Mesenchymal stem cell (in vitro differentiated cells and primary cell): Measurements from ENCODE around the gene CEP89.

Experiments used
- DNase-seq: peaks from one replicate; pipeline ENCODE4 v3.0.0-alpha.2; 2013
- H2AFZ ChIP-seq: one replicate; pipeline ENCODE4 v1.6.1; 2013; ENCODE audit warnings: low read depth, mild to moderate bottlenecking, control low read depth, inconsistent platforms, low read length, moderate library complexity
- H2AK5ac ChIP-seq: 2 replicates; pipeline ENCODE4 v1.6.1; 2013; ENCODE audit warnings: low read length, moderate library complexity, mild to moderate bottlenecking, inconsistent platforms; ENCODE audit not compliant: severe bottlenecking
- H2BK120ac ChIP-seq: one replicate; pipeline ENCODE4 v1.6.1; 2013; ENCODE audit warnings: low read depth, mild to moderate bottlenecking, inconsistent platforms, low read length, moderate library complexity
- H2BK12ac ChIP-seq, 2 experiments: one replicate each; pipeline ENCODE4 v1.6.1; 2013; ENCODE audit warnings: inconsistent platforms in 2 of 2, low read length in 2 of 2, mild to moderate bottlenecking in 2 of 2, moderate library complexity in 2 of 2, control low read depth in 1 of 2
- H2BK15ac ChIP-seq: one replicate; pipeline ENCODE4 v1.6.1; 2013; ENCODE audit warnings: mild to moderate bottlenecking, low read depth, inconsistent platforms; ENCODE audit not compliant: poor library complexity, severe bottlenecking
- H2BK5ac ChIP-seq: 2 replicates; pipeline ENCODE4 v1.6.1; 2013; ENCODE audit warnings: low read depth, mild to moderate bottlenecking, low read length, control low read depth, inconsistent platforms; ENCODE audit not compliant: poor library complexity, severe bottlenecking
- H3K14ac ChIP-seq, 2 experiments: one replicate each; pipeline ENCODE4 v1.6.1; 2013; ENCODE audit warnings: inconsistent platforms in 2 of 2, low read length in 2 of 2, control low read depth in 1 of 2, mild to moderate bottlenecking in 1 of 2, moderate library complexity in 1 of 2
- H3K18ac ChIP-seq, 2 experiments: one replicate each; pipeline ENCODE4 v1.6.1; 2013; ENCODE audit warnings: inconsistent platforms in 2 of 2, low read length in 2 of 2, control low read depth in 1 of 2, low read depth in 1 of 2, mild to moderate bottlenecking in 1 of 2
- H3K23ac ChIP-seq, 2 experiments: one replicate each; pipeline ENCODE4 v1.6.1; 2013; ENCODE audit warnings: inconsistent platforms in 2 of 2, low read length in 2 of 2, mild to moderate bottlenecking in 2 of 2, moderate library complexity in 2 of 2, control low read depth in 1 of 2
- H3K27ac ChIP-seq: 2 replicates; pipeline ENCODE4 v1.5.1; 2013; ENCODE audit warnings: mild to moderate bottlenecking, moderate library complexity, low read length, control low read depth, inconsistent platforms; ENCODE audit not compliant: poor library complexity, severe bottlenecking
- H3K27me3 ChIP-seq, 2 experiments: 2 replicates each; pipeline versions ENCODE4 v1.6.1 to v1.7.0; 2013; ENCODE audit warnings: low read length in 2 of 2, mild to moderate bottlenecking in 2 of 2, moderate library complexity in 2 of 2, control low read depth in 1 of 2, inconsistent platforms in 1 of 2; ENCODE audit not compliant: control insufficient read depth in 1 of 2, insufficient read depth in 1 of 2
- H3K36me3 ChIP-seq, 2 experiments: 2 replicates each; pipeline versions ENCODE4 v1.6.1 to v1.7.0; 2013; ENCODE audit warnings: low read length in 2 of 2, control low read depth in 1 of 2, inconsistent platforms in 1 of 2, low read depth in 1 of 2, mild to moderate bottlenecking in 1 of 2; ENCODE audit not compliant: insufficient read depth in 2 of 2, control insufficient read depth in 1 of 2
- H3K4ac ChIP-seq, 2 experiments: one replicate each; pipeline ENCODE4 v1.6.1; 2013; ENCODE audit warnings: inconsistent platforms in 2 of 2, low read length in 2 of 2, mild to moderate bottlenecking in 2 of 2, moderate library complexity in 2 of 2, control low read depth in 1 of 2, low read depth in 1 of 2
- H3K4me1 ChIP-seq: 2 replicates; pipeline ENCODE4 v1.6.1; 2013; ENCODE audit warnings: low read depth, low read length, control low read depth; ENCODE audit not compliant: control insufficient read depth, insufficient read depth
- H3K4me2 ChIP-seq: 2 replicates; pipeline ENCODE4 v1.6.1; 2013; ENCODE audit warnings: low read length, mild to moderate bottlenecking, inconsistent platforms; ENCODE audit not compliant: poor library complexity, severe bottlenecking
- H3K4me3 ChIP-seq, 2 experiments: 2 replicates each; pipeline versions ENCODE4 v1.5.1 to v1.7.0; 2013; ENCODE audit warnings: low read length in 2 of 2, mild to moderate bottlenecking in 2 of 2, control low read depth in 1 of 2, low read depth in 1 of 2; ENCODE audit not compliant: insufficient read depth in 1 of 2
- H3K79me1 ChIP-seq: replicated peaks from 2 replicates; pipeline ENCODE4 v1.6.1; 2013; ENCODE audit warnings: mild to moderate bottlenecking, control low read depth, low read length, inconsistent platforms; ENCODE audit not compliant: poor library complexity, severe bottlenecking
- H3K9ac ChIP-seq: 2 replicates; pipeline ENCODE4 v1.7.0; 2013; ENCODE audit warnings: mild to moderate bottlenecking, low read length, moderate library complexity
- H3K9me3 ChIP-seq: 2 replicates; pipeline ENCODE4 v1.7.0; 2013; ENCODE audit warnings: mild to moderate bottlenecking, low read length; ENCODE audit not compliant: control insufficient read depth
- H4K8ac ChIP-seq: one replicate; pipeline ENCODE4 v1.6.1; 2013; ENCODE audit warnings: inconsistent platforms, mild to moderate bottlenecking, low read length, moderate library complexity
- H4K91ac ChIP-seq: one replicate; pipeline ENCODE4 v1.6.1; 2013; ENCODE audit warnings: mild to moderate bottlenecking, low read length, inconsistent platforms
- WGBS: methylation state at CpG from one replicate; pipeline ENCODE4 v1.1.7; 2013; ENCODE audit warnings: mixed read lengths; 5-methylcytosine and 5-hydroxymethylcytosine counted together

CEP89 gene

DNA sequence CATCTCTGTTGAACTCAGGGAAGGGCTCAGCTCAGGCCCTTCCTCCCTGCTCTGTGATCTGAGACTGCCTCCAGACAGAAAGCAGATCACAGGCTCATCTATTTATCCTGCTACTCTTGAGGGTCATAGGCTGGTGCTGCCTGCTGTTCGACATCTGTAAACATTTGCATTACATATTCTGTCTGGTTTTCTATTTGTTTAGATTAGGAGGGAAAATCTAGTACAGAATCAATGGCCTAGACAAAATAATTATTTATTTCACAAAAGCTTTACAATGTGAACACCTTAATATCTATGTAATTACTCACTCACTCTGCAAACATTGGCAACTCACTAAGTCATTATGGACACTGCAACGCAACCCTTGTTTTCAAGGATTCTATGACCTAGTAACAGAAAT lies 43.0 kb downstream of the CEP89 start:
- H4K91ac ChIP-seq: no peak overlapping the region
- H2BK12ac ChIP-seq: no peak overlapping the region
- no peak overlapping the region for H3K27ac ChIP-seq
- peaks cover 5% of the 10 kb centered on the region for H3K79me1 ChIP-seq
- H2BK5ac ChIP-seq: no peak overlapping the region
- H3K9me3 ChIP-seq: peaks cover 8% of the 10 kb centered on the region
- no peak overlapping the region for H3K9ac ChIP-seq
- no peak overlapping the region for H3K14ac ChIP-seq
- H2AK5ac ChIP-seq: no peak overlapping the region
- no peak overlapping the region for H2BK15ac ChIP-seq
- no peak overlapping the region for H3K18ac ChIP-seq
- DNase-seq: peak; percentile 52
- H3K4me3 ChIP-seq: no peak overlapping the region
- H3K36me3 ChIP-seq: peaks cover 49 to 78% of the 10 kb centered on the region in 2 experiments
- WGBS: 100% methylated on average over 1 of the region's 2 CpGs
- H3K4ac ChIP-seq: no peak overlapping the region
- H4K8ac ChIP-seq: no peak overlapping the region
- H3K4me1 ChIP-seq: no peaks in the 10 kb centered on the region
- no peaks in the 10 kb centered on the region for H3K27me3 ChIP-seq
- no peak overlapping the region for H3K23ac ChIP-seq
- H2BK120ac ChIP-seq: no peak overlapping the region
- H2AFZ ChIP-seq: no peak overlapping the region
- no peak overlapping the region for H3K4me2 ChIP-seq

GRCh38 chr19:32924200-32924599 lies 47.6 kb downstream of the CEP89 start:
- H3K4ac ChIP-seq: no peak overlapping the region
- peak; percentile 75 for DNase-seq
- H3K36me3 ChIP-seq: peaks cover 57 to 75% of the 10 kb centered on the region in 2 experiments
- no peak overlapping the region for H2AFZ ChIP-seq
- no peak overlapping the region for H3K9ac ChIP-seq
- no peak overlapping the region for H2BK15ac ChIP-seq
- H3K79me1 ChIP-seq: peaks cover 4% of the 10 kb centered on the region
- no peak overlapping the region for H2BK12ac ChIP-seq
- peaks cover 8% of the 10 kb centered on the region for H3K9me3 ChIP-seq
- H3K23ac ChIP-seq: peak overlapping the region in 1 of 2 experiments; percentile 51
- H3K18ac ChIP-seq: no peak overlapping the region
- WGBS: 92% methylated on average over 6 of the region's 6 CpGs
- H3K4me2 ChIP-seq: no peak overlapping the region
- no peak overlapping the region for H2BK120ac ChIP-seq
- no peak overlapping the region for H3K27ac ChIP-seq
- H4K8ac ChIP-seq: peak overlapping the region; percentile 4
- no peak overlapping the region for H3K14ac ChIP-seq
- no peaks in the 10 kb centered on the region for H3K4me1 ChIP-seq
- no peak overlapping the region for H4K91ac ChIP-seq
- H3K27me3 ChIP-seq: no peaks in the 10 kb centered on the region
- no peak overlapping the region for H2AK5ac ChIP-seq
- H2BK5ac ChIP-seq: no peak overlapping the region
- no peak overlapping the region for H3K4me3 ChIP-seq

- Histone ChIP-seq H3K36me3 (peaks cover 47 to 77% of the 10 kb centered on the region in 2 experiments), H3K27me3 (no peaks in the 10 kb centered on the region), H3K14ac (no peak overlapping the region), H2BK120ac (no peak overlapping the region), H3K4me3 (no peak overlapping the region), H3K4me1 (no peaks in the 10 kb centered on the region), H2BK15ac (no peak overlapping the region), H3K4me2 (no peak overlapping the region), H2AFZ (no peak overlapping the region), H3K23ac (no peak overlapping the region), H4K8ac (no peak overlapping the region), H4K91ac (no peak overlapping the region), H3K27ac (no peak overlapping the region), H3K79me1 (peaks cover 1% of the 10 kb centered on the region), H2AK5ac (no peak overlapping the region), H3K9ac (no peak overlapping the region), H3K9me3 (no peaks in the 10 kb centered on the region), H2BK12ac (no peak overlapping the region), H2BK5ac (no peak overlapping the region), H3K4ac (no peak overlapping the region), H3K18ac (no peak overlapping the region)
- WGBS: 100% methylated on average over 1 of the region's 3 CpGs
- DNase-seq: no peak
Observed at GRCh38 chr19:32921624-32922023, 50.1 kb downstream of the CEP89 start.

GRCh38 chr19:32919365-32919764 lies 52.4 kb downstream of the CEP89 start:
- Histone ChIP-seq H3K23ac (no peak overlapping the region), H3K4me3 (no peak overlapping the region), H2BK12ac (no peak overlapping the region), H3K4me2 (no peak overlapping the region), H2BK120ac (no peak overlapping the region), H3K9me3 (no peaks in the 10 kb centered on the region), H3K27ac (no peak overlapping the region), H3K14ac (no peak overlapping the region), H2BK15ac (no peak overlapping the region), H3K36me3 (peaks cover 31 to 77% of the 10 kb centered on the region in 2 experiments), H3K4ac (no peak overlapping the region), H2BK5ac (no peak overlapping the region), H3K18ac (no peak overlapping the region), H3K27me3 (no peaks in the 10 kb centered on the region), H3K9ac (no peak overlapping the region), H3K79me1 (peaks cover 1% of the 10 kb centered on the region), H3K4me1 (no peaks in the 10 kb centered on the region), H4K91ac (no peak overlapping the region), H2AFZ (no peak overlapping the region), H4K8ac (no peak overlapping the region), H2AK5ac (no peak overlapping the region)
- WGBS: 98% methylated on average over 3 of the region's 4 CpGs
- no peak for DNase-seq
